Mucosa of descending colon (tissue), 3 donors: ENCODE data around the gene CRYL1. TPM values are rescaled to one million over a fixed set of nuclear protein-coding genes. Genes with fewer than 3 reads are reported as not detected.

Experiments used
- ATAC-seq: fragments of 200-7000 bp; cut with Tn5 transposase; one replicate; pipeline ENCODE4 v1.9.1; 2020; ENCODE audit warnings: mild to moderate bottlenecking, moderate library complexity
- DNase-seq, 3 donors: peaks; one replicate each; pipeline ENCODE4 v3.0.0-alpha.2; 2020
- H3K36me3 ChIP-seq: fragments of 200-600 bp; one replicate; pipeline ENCODE4 v1.8.0; 2021; ENCODE audit warnings: low read depth, mild to moderate bottlenecking
- H3K4me1 ChIP-seq: fragments of 200-600 bp; one replicate; pipeline ENCODE4 v1.8.0; 2021; ENCODE audit warnings: low read depth, mild to moderate bottlenecking
- H3K4me3 ChIP-seq: fragments of 200-600 bp; one replicate; pipeline ENCODE4 v1.8.0; 2021; ENCODE audit warnings: mild to moderate bottlenecking
- H3K9me3 ChIP-seq: fragments of 200-600 bp; one replicate; pipeline ENCODE4 v1.8.0; 2021; ENCODE audit warnings: mild to moderate bottlenecking
- intact Hi-C, 2 donors: fragments of 100-400 bp; cut with DNase I in 1 of 2; cut with micrococcal nuclease in 1 of 2; formaldehyde crosslinking; loops; one replicate each; pipeline versions ENCODE4 v1.11.0 to v1.11.1; 2022; cut with DNase I, micrococcal nuclease
- total RNA-seq, 3 donors: library from RNA; stranded (reverse); fragmentation: NEBNext Ultra II Directional in 2 of 3; extraction: Animal tissue kit (Norgen Biotek cat#: 25700) in 2 of 3; gene quantifications; one replicate each; pipeline versions ENCODE4 v1.2.1 to v1.2.4, GENCODE V29; 2021 to 2023
- TF ChIP-seq, protein P1 (sequence below): fragments of 200-600 bp; IDR thresholded peaks from one replicate; pipeline ENCODE4 v1.8.0; 2022; ENCODE audit warnings: antibody characterized with exemption, mild to moderate bottlenecking
- donor health status: DM: no; HTN: no; CAD: no; lungs with moderate emphysema.
- donor health status: DM: no; HTN: no; CAD: no.
- donor health status: DM: no; HTN: yes; CAD: no.

CRYL1 gene
- total RNA-seq, 3 donors from 2014 or later, result 49.2 to 141 (median 106) TPM

DNA sequence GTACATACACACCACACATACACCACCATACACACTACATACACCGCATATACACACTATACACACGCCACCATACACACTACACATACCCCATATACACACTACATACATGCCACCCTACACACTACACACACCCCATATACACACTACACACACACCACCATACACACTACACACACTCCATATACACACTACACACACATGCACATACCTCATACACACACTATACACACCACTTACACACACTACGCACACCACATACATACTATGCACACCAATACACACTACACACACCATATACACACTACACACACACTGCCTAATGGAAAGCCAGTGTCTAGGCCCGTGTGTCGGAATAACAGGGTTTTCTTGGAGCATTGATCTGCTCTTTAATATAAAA is 27.5 kb downstream of the CRYL1 start:
- intact Hi-C loops, result loop anchor here (5.0 to 10.0 kb wide), 2 partner anchors 427 to 429 kb away; no protein-coding TSS in a partner anchor
- TF ChIP-seq, protein P1, sequence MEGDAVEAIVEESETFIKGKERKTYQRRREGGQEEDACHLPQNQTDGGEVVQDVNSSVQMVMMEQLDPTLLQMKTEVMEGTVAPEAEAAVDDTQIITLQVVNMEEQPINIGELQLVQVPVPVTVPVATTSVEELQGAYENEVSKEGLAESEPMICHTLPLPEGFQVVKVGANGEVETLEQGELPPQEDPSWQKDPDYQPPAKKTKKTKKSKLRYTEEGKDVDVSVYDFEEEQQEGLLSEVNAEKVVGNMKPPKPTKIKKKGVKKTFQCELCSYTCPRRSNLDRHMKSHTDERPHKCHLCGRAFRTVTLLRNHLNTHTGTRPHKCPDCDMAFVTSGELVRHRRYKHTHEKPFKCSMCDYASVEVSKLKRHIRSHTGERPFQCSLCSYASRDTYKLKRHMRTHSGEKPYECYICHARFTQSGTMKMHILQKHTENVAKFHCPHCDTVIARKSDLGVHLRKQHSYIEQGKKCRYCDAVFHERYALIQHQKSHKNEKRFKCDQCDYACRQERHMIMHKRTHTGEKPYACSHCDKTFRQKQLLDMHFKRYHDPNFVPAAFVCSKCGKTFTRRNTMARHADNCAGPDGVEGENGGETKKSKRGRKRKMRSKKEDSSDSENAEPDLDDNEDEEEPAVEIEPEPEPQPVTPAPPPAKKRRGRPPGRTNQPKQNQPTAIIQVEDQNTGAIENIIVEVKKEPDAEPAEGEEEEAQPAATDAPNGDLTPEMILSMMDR, result no peak
- no peak for DNase-seq
- Histone ChIP-seq H3K9me3 (no peaks in the 10 kb centered on the region), H3K36me3 (no peaks in the 10 kb centered on the region), H3K4me1 (no peaks in the 10 kb centered on the region), H3K4me3 (no peak overlapping the region)
- ATAC-seq, result no peak

DNA sequence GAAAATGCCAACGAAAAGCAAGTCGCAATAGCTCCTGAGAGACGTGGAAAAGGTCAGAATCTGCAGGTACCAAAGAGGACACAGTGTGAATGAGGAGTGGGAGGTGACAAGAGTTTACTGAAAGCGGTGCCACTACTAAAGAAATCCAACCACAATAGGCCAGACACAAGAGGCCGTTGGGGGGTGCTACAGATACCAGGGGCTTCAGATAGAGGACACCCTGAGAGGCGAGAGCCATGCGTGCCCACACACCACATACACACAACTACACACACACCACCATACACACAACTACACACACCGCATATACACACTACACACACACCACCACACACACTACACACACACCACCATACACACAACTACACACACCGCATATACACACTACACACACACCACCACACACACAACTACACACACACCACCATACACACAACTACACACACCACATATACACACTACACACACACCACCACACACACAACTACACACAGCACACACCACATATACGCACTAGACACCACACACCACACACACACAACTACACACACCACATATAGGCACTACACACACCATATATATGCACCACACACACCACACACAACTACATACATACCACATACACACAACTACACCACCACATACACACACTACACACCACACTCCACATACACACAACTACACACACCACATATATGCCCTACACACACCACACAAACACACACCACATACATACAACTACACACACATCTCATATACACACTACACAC is 28.5 kb downstream of the CRYL1 start:
- H3K9me3 ChIP-seq, result no peaks in the 10 kb centered on the region
- ATAC-seq (no peak), DNase-seq (no peak)
- H3K36me3 ChIP-seq, result no peaks in the 10 kb centered on the region
- no peak overlapping the region for H3K4me3 ChIP-seq
- intact Hi-C loops, result loop anchor here (5.0 to 10.0 kb wide), 2 partner anchors 428 to 430 kb away; no protein-coding TSS in a partner anchor
- H3K4me1 ChIP-seq, result no peaks in the 10 kb centered on the region
- TF ChIP-seq, protein P1, result no peak

DNA sequence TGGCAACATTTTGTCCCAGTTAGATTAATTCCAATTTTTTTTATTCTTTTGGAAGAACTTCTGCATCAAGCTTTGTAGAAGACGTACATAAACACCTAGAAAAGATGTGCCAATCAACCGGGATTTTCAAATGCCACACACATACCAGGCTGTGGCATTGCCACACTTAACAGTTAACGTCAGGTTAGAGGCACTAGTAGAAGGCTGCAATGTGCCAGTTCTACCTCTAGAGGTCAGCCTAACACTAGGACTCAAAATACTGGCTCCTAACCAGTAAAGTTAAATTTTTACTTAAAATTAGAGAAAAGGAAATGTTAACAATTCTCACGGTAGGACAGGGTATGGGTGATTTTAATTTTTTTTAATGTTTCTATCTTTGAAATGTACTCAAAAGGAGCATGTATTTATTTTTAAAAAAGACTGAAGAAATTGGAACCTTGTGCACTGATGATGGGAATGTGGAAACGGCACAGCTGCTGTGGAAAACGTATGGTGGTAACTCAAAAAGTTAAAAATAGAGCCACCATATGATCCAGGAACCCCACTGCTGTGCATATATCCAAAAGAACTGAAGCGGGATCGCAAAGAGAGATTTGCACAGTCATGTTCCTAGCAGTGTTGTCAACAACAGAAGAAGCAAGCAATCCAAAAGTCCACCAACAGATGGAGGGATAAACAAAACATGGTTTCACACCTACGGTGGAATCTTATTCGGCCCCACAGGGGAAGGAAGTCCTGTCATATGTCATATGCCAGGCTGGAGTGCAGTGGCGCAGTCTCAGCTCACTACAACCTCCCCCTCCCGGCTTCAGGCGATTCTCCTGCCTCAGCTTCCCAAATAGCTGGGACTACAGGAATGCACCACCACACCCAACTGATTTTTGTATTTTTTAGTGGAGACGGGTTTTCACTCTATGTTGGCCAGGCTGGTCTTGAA is 30.3 kb downstream of the CRYL1 start:
- intact Hi-C loops, result loop anchor here (5.0 to 10.0 kb wide), 2 partner anchors 429 to 432 kb away; no protein-coding TSS in a partner anchor
- Histone ChIP-seq H3K9me3 (no peaks in the 10 kb centered on the region), H3K36me3 (no peaks in the 10 kb centered on the region), H3K4me3 (no peak overlapping the region), H3K4me1 (no peaks in the 10 kb centered on the region)
- peak in 1 of 3 donors; percentile 86 for DNase-seq
- ATAC-seq, result peak; percentile 93
- TF ChIP-seq, protein P1, result peak; percentile 89

DNA sequence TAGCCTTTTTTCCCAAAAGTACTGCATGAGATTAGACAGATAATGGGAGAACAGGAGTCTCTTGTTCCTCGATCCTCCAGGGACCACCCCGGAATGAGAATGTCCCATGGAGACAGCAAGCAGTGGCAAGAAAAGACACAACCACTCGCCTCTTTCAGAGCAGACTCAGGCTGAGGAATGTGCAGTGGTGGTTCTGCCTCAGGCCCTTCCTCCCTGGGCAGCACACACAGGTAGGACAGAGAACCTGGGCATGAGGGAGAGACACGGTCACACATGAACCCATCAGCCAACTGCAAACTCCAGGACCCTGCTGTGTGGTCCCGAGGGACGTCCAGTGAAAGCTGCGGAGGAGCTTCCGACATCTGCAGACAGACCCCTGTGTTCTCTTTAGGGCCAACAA is 31.0 kb downstream of the CRYL1 start:
- ATAC-seq (no peak), DNase-seq (no peak)
- TF ChIP-seq, protein P1, result no peak
- intact Hi-C loops, result loop anchor here (5.0 to 10.0 kb wide), 2 partner anchors 430 to 433 kb away; no protein-coding TSS in a partner anchor
- Histone ChIP-seq H3K36me3 (no peaks in the 10 kb centered on the region), H3K4me1 (no peaks in the 10 kb centered on the region), H3K4me3 (no peak overlapping the region), H3K9me3 (no peaks in the 10 kb centered on the region)

DNA sequence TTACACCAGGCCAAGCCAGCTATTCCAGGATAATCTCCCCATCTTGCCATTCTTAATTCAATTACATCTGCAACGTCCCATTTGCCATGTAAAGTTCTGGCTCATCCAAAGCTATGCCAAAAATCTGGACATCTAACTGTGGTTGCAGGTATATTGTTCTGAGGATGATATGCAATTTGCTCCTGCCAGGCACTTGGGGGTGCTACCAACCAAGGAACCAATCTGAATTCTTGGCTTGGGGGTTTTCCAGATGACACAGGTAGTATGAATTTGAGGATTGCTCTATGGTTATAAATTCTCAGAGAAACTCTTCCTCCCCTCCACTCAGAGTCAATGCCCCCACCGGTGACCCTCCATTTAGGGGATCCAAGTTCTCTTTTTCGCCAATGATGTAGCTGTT is 33.0 kb downstream of the CRYL1 start:
- intact Hi-C loops, result loop anchor here in 1 of 2 donors (10.0 kb wide), 1 partner anchor 432 kb away; no protein-coding TSS in a partner anchor
- Histone ChIP-seq H3K36me3 (no peaks in the 10 kb centered on the region), H3K4me1 (no peaks in the 10 kb centered on the region), H3K9me3 (no peaks in the 10 kb centered on the region), H3K4me3 (no peak overlapping the region)
- ATAC-seq, result peak; percentile 26
- DNase-seq, result peak in 1 of 3 donors; percentile 18
- TF ChIP-seq, protein P1, result no peak
